HepG2 (cell line): ENCODE results near the gene SLC25A38. TPM values are rescaled to one million over a fixed set of nuclear protein-coding genes. Genes with fewer than 3 reads are reported as not detected.

ENCODE experiments used
- ATAC-seq: fragments of 200-7000 bp; cut with Tn5 transposase; 3 replicates; pipeline ENCODE4 v1.9.1; 2020; ENCODE audit warnings: mild to moderate bottlenecking, moderate library complexity
- BruUV-seq: library from RNA; stranded (reverse); fragments of 400-500 nt; replicated peaks from 2 replicates; lab custom pipeline; 2021; lab: Mats Ljungman, UMichigan
- CTCF ChIA-PET: fragments of 300-600 bp; formaldehyde crosslinking; extraction: SDS; loops from one replicate; lab custom pipeline; 2021; ENCODE audit warnings: low total read pairs, inconsistent platforms, low intra/inter-chr PET ratio; lab: Yijun Ruan, JAX
- POLR2A ChIA-PET: fragments of 350-600 bp; sonication (Branson Sonifier 250); formaldehyde crosslinking; loops from one replicate; lab custom pipeline; 2020; ENCODE audit warnings: antibody characterized with exemption, inconsistent platforms; lab: Yijun Ruan, JAX
- DNase-seq: peaks from one replicate; pipeline ENCODE4 v3.0.0-alpha.2; 2015; ENCODE audit warnings: low spot score
- FAIRE-seq: peaks from 3 replicates; lab custom pipeline; 2011; peaks lifted over from hg19 to GRCh38; lab: Jason Lieb, UNC
- H2AFZ ChIP-seq: one replicate; pipeline ENCODE4 v1.6.1; 2011; ENCODE audit warnings: low read length, inconsistent platforms
- H3K27ac ChIP-seq: fragments of 300-600 bp; 3 replicates; pipeline ENCODE4 v1.8.0; 2011; ENCODE audit warnings: mixed run types, mild to moderate bottlenecking, mixed read lengths, low read length, inconsistent platforms; ENCODE audit not compliant: insufficient read depth; ENCODE audit errors: extremely low read length
- H3K27me3 ChIP-seq, 2 experiments: fragments of 200-600 bp in 1 of 2; 2 replicates in 1 of 2; 3 replicates in 1 of 2; pipeline versions ENCODE4 v1.6.0 to v1.8.0; 2011; ENCODE audit warnings: low read length in 2 of 2, mild to moderate bottlenecking in 2 of 2, moderate library complexity in 2 of 2, inconsistent platforms in 1 of 2; ENCODE audit not compliant: insufficient read depth in 2 of 2, control insufficient read depth in 1 of 2
- H3K36me3 ChIP-seq, 2 experiments: fragments of 200-600 bp in 1 of 2; replicated peaks in 1 of 2; 2 replicates in 1 of 2; 3 replicates in 1 of 2; pipeline versions ENCODE4 v1.5.1 to v1.8.0; 2011; ENCODE audit warnings: low read length in 2 of 2, inconsistent platforms in 1 of 2; ENCODE audit not compliant: insufficient read depth in 2 of 2, control insufficient read depth in 1 of 2
- H3K4me1 ChIP-seq: 2 replicates; pipeline ENCODE4 v1.5.1; 2012; ENCODE audit warnings: low read length, inconsistent platforms; ENCODE audit not compliant: insufficient read depth
- H3K4me2 ChIP-seq: 2 replicates; pipeline ENCODE4 v1.6.0; 2011; ENCODE audit warnings: low read depth, low read length, inconsistent platforms
- H3K4me3 ChIP-seq, 3 experiments: fragments of 200-600 bp in 1 of 3; sonication (generic), shearing (Covaris generic) in 1 of 3; replicated peaks in 1 of 3; 2 replicates each; pipeline ENCODE4 v1.5.1; 2011 to 2016; ENCODE audit warnings: low read length in 3 of 3, inconsistent platforms in 2 of 3, low read depth in 2 of 3, mild to moderate bottlenecking in 2 of 3, control low read depth in 1 of 3, mixed read lengths in 1 of 3; ENCODE audit not compliant: insufficient read depth in 1 of 3
- H3K79me2 ChIP-seq: one replicate; pipeline ENCODE4 v1.6.1; 2011; ENCODE audit warnings: low read length, inconsistent platforms; ENCODE audit not compliant: insufficient read depth
- H3K9ac ChIP-seq: 2 replicates; pipeline ENCODE4 v1.6.0; 2011; ENCODE audit warnings: mild to moderate bottlenecking, low read depth, low read length, inconsistent platforms; ENCODE audit not compliant: insufficient read depth
- H3K9me3 ChIP-seq: 2 replicates; pipeline ENCODE4 v1.5.1; 2012; ENCODE audit warnings: mild to moderate bottlenecking, low read length
- H4K20me1 ChIP-seq: 2 replicates; pipeline ENCODE4 v1.6.0; 2011; ENCODE audit warnings: inconsistent platforms, mild to moderate bottlenecking, low read length, moderate library complexity; ENCODE audit not compliant: insufficient read depth
- EED ChIP-seq: sonication (generic); formaldehyde crosslinking; IDR thresholded peaks from 2 replicates; pipeline ENCODE4 v1.5.0; 2020; ENCODE audit warnings: mild to moderate bottlenecking, missing genetic modification reagents
- FOXA1 ChIP-seq, 2 experiments: fragments of 450-650 bp in 1 of 2; sonication (generic) in 1 of 2; formaldehyde crosslinking in 1 of 2; IDR thresholded peaks; 2 replicates each; pipeline versions ENCODE4 v1.4.0 to v1.6.1; 2016 to 2020; ENCODE audit warnings: missing genetic modification reagents in 1 of 2
- GABPA ChIP-seq, 2 experiments: IDR thresholded peaks; 2 replicates each; pipeline ENCODE4 v1.6.1; 2011 to 2016; ENCODE audit warnings: low read depth in 2 of 2, low read length in 1 of 2, missing biosample characterization in 1 of 2, missing genetic modification characterization in 1 of 2
- KLF13 ChIP-seq: sonication (generic); formaldehyde crosslinking; IDR thresholded peaks from 2 replicates; pipeline ENCODE4 v1.4.0; 2020; ENCODE audit warnings: mild to moderate bottlenecking, missing genetic modification reagents
- KLF16 ChIP-seq, 2 experiments: sonication (generic) in 1 of 2; formaldehyde crosslinking in 1 of 2; IDR thresholded peaks; 2 replicates each; pipeline versions ENCODE4 v1.6.1 to v1.8.0; 2016 to 2023; ENCODE audit warnings: missing genetic modification reagents in 2 of 2, missing compliant biosample characterization in 1 of 2
- NFYB ChIP-seq: sonication (generic); formaldehyde crosslinking; IDR thresholded peaks from 2 replicates; pipeline ENCODE4 v1.4.0; 2020; ENCODE audit warnings: missing genetic modification reagents
- NR2F2 ChIP-seq: IDR thresholded peaks from 2 replicates; pipeline ENCODE4 v1.6.1; 2012; ENCODE audit warnings: low read depth, inconsistent platforms, borderline replicate concordance
- POLR2A ChIP-seq, 2 experiments: IDR thresholded peaks; 2 replicates each; pipeline ENCODE4 v1.6.1; 2011; ENCODE audit warnings: low read depth in 2 of 2, low read length in 2 of 2, mild to moderate bottlenecking in 1 of 2, moderate library complexity in 1 of 2; ENCODE audit not compliant: insufficient read depth in 1 of 2
- RXRB ChIP-seq: IDR thresholded peaks from 2 replicates; pipeline ENCODE4 v1.6.1; 2016; ENCODE audit warnings: borderline replicate concordance, missing genetic modification reagents, missing compliant biosample characterization
- SETDB1 ChIP-seq: sonication (generic); formaldehyde crosslinking; IDR thresholded peaks from 2 replicates; pipeline ENCODE4 v1.5.1; 2020; ENCODE audit warnings: missing genetic modification reagents, mild to moderate bottlenecking, borderline replicate concordance
- TAF1 ChIP-seq: sonication (generic); formaldehyde crosslinking; IDR thresholded peaks from 2 replicates; pipeline ENCODE4 v1.4.0; 2020; ENCODE audit warnings: missing genetic modification reagents
- TARDBP ChIP-seq: sonication (generic); formaldehyde crosslinking; IDR thresholded peaks from 2 replicates; pipeline ENCODE4 v1.8.0; 2022; ENCODE audit warnings: mild to moderate bottlenecking, missing genetic modification reagents
- ZBTB8A ChIP-seq: sonication (generic); formaldehyde crosslinking; IDR thresholded peaks from 2 replicates; pipeline ENCODE4 v1.4.0; 2020; ENCODE audit warnings: mild to moderate bottlenecking, low read depth, missing genetic modification reagents, borderline replicate concordance
- ZFP41 ChIP-seq: sonication (generic); formaldehyde crosslinking; IDR thresholded peaks from 2 replicates; pipeline ENCODE4 v1.4.0; 2020; ENCODE audit warnings: mild to moderate bottlenecking, missing genetic modification reagents, borderline replicate concordance
- ZMYM3 ChIP-seq: sonication (generic); formaldehyde crosslinking; IDR thresholded peaks from 2 replicates; pipeline ENCODE4 v1.5.1; 2020; ENCODE audit warnings: mild to moderate bottlenecking, missing genetic modification reagents
- ZNF567 ChIP-seq: sonication (generic); formaldehyde crosslinking; IDR thresholded peaks from 2 replicates; pipeline ENCODE4 v1.8.1; 2023; ENCODE audit warnings: mild to moderate bottlenecking, missing genetic modification reagents, borderline replicate concordance
- ZNF577 ChIP-seq: sonication (generic); formaldehyde crosslinking; IDR thresholded peaks from 2 replicates; pipeline ENCODE4 v1.4.0; 2020; ENCODE audit warnings: mild to moderate bottlenecking, low read depth, missing genetic modification reagents, borderline replicate concordance
- WGBS: methylation state at CpG from one replicate; pipeline ENCODE4 v1.1.6; 2017; ENCODE audit warnings: low lambda C conversion rate; 5-methylcytosine and 5-hydroxymethylcytosine counted together
- in situ Hi-C: cut with HindIII; loops from 2 replicates; pipeline ENCODE4 v1.10.0; 2017; ENCODE audit warnings: low pct_unique_long_range_greater_than_20kb; ENCODE audit not compliant: extremely low pct_ligation_motif_present
- intact Hi-C: fragments of 100-400 bp; cut with micrococcal nuclease; formaldehyde crosslinking; loops from one replicate; pipeline ENCODE4 v1.10.0; 2022; ENCODE audit not compliant: unreplicated experiment
- polyA plus RNA-seq, 8 experiments: library from polyadenylated mRNA; depleted of rRNA in 3 of 8; stranded (reverse) in 7 of 8; unstranded in 1 of 8; fragments of >200 nt; fragmentation: Illumina TruSeq in 4 of 8; extraction: Trizol in 4 of 8; gene quantifications; 2 replicates each; pipeline versions ENCODE4 v1.2.1 to v1.2.3, GENCODE V29; 2011 to 2016; ENCODE audit warnings: low read depth in 4 of 8, missing spikeins in 1 of 8, mixed read lengths in 1 of 8; ENCODE audit not compliant: insufficient read depth in 1 of 8
- total RNA-seq, 5 experiments: library from RNA; depleted of rRNA; stranded (reverse); fragments of >200 nt; fragmentation: Illumina TruSeq; extraction: Trizol; gene quantifications; 2 replicates each; pipeline ENCODE4 v1.2.3, GENCODE V29; 2016; ENCODE audit warnings: low read depth in 1 of 5
- TF ChIP-seq, protein P1 (sequence below): sonication (generic); formaldehyde crosslinking; IDR thresholded peaks from 2 replicates; pipeline ENCODE4 v1.4.0; 2020; ENCODE audit warnings: mild to moderate bottlenecking, missing genetic modification reagents, borderline replicate concordance
- TF ChIP-seq, protein P2 (sequence below): IDR thresholded peaks from 2 replicates; pipeline ENCODE4 v1.6.1; 2016; ENCODE audit warnings: low read depth, missing genetic modification reagents, missing compliant biosample characterization

Gene SLC25A38
- total and polyA plus RNA-seq, 2 of the 13 experiments (the other 11 are each of a cell fraction or from before 2014, with no cell fraction given): 32.5 to 35.4 TPM

DNA sequence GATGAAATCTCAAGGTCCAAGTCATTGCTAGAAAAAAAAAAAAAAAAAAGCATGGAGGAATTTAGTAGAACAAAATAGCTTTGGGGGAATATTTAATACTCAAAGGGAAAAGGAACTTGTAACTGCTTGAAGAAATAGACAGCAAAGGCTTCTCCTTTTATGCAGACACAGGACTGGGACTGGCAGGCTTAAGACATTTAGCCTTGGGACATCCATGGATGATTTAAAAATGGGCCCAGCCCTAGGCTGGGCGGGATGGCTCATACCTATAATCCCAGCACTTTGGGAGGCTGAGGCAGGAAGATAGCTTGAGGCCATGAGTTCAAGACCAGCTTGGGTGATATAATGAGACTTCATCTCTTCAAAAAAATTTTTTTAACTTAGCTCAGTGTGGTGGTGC lies 43.1 kb downstream of the SLC25A38 start:
- Histone ChIP-seq H3K4me1 (no peaks in the 10 kb centered on the region), H3K27ac (no peak overlapping the region)

More for the DNA sequence above, 43.1 kb downstream of the SLC25A38 start:
- Histone ChIP-seq H3K9me3 (no peaks in the 10 kb centered on the region), H4K20me1 (no peaks in the 10 kb centered on the region), H3K4me3 (no peak overlapping the region), H3K36me3 (no peaks in the 10 kb centered on the region), H3K27me3 (peaks cover 0 to 6% of the 10 kb centered on the region in 2 experiments; a peak in 2 of 5 replicates), H3K4me2 (no peak overlapping the region), H2AFZ (no peak overlapping the region), H3K79me2 (no peaks in the 10 kb centered on the region), H3K9ac (no peak overlapping the region)
- BruUV-seq: no TSS peak
- ATAC-seq (no peak), DNase-seq (no peak), FAIRE-seq (no peak)
- ChIA-PET POLR2A (no interaction called here), CTCF (no interaction called here)
- in situ Hi-C loops (no loop called here), intact Hi-C loops (no loop called here)
- TF ChIP-seq, protein P1, sequence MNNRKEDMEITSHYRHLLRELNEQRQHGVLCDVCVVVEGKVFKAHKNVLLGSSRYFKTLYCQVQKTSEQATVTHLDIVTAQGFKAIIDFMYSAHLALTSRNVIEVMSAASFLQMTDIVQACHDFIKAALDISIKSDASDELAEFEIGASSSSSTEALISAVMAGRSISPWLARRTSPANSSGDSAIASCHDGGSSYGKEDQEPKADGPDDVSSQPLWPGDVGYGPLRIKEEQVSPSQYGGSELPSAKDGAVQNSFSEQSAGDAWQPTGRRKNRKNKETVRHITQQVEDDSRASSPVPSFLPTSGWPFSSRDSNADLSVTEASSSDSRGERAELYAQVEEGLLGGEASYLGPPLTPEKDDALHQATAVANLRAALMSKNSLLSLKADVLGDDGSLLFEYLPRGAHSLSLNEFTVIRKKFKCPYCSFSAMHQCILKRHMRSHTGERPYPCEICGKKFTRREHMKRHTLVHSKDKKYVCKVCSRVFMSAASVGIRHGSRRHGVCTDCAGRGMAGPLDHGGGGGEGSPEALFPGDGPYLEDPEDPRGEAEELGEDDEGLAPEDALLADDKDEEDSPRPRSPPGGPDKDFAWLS: no peak
- no peak for TF ChIP-seq NFYB
- TF ChIP-seq NR2F2: no peak
- no peak for TF ChIP-seq RXRB (CRISPR knock-in tag)
- TF ChIP-seq FOXA1 (IDR thresholded peaks at IDR 0.05): no peak
- no peak for TF ChIP-seq FOXA1 (CRISPR knock-in tag; IDR thresholded peaks at IDR 0.05)
- TF ChIP-seq ZMYM3: no peak
- TF ChIP-seq, protein P2, sequence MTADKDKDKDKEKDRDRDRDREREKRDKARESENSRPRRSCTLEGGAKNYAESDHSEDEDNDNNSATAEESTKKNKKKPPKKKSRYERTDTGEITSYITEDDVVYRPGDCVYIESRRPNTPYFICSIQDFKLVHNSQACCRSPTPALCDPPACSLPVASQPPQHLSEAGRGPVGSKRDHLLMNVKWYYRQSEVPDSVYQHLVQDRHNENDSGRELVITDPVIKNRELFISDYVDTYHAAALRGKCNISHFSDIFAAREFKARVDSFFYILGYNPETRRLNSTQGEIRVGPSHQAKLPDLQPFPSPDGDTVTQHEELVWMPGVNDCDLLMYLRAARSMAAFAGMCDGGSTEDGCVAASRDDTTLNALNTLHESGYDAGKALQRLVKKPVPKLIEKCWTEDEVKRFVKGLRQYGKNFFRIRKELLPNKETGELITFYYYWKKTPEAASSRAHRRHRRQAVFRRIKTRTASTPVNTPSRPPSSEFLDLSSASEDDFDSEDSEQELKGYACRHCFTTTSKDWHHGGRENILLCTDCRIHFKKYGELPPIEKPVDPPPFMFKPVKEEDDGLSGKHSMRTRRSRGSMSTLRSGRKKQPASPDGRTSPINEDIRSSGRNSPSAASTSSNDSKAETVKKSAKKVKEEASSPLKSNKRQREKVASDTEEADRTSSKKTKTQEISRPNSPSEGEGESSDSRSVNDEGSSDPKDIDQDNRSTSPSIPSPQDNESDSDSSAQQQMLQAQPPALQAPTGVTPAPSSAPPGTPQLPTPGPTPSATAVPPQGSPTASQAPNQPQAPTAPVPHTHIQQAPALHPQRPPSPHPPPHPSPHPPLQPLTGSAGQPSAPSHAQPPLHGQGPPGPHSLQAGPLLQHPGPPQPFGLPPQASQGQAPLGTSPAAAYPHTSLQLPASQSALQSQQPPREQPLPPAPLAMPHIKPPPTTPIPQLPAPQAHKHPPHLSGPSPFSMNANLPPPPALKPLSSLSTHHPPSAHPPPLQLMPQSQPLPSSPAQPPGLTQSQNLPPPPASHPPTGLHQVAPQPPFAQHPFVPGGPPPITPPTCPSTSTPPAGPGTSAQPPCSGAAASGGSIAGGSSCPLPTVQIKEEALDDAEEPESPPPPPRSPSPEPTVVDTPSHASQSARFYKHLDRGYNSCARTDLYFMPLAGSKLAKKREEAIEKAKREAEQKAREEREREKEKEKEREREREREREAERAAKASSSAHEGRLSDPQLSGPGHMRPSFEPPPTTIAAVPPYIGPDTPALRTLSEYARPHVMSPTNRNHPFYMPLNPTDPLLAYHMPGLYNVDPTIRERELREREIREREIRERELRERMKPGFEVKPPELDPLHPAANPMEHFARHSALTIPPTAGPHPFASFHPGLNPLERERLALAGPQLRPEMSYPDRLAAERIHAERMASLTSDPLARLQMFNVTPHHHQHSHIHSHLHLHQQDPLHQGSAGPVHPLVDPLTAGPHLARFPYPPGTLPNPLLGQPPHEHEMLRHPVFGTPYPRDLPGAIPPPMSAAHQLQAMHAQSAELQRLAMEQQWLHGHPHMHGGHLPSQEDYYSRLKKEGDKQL (CRISPR knock-in tag): no peak
- no peak for TF ChIP-seq GABPA (IDR thresholded peaks at IDR 0.05; ENCODE audit: low read depth, low read length)
- no peak for TF ChIP-seq GABPA (CRISPR knock-in tag; IDR thresholded peaks at IDR 0.05; ENCODE audit: low read depth)
- TF ChIP-seq ZNF567 (CRISPR knock-in tag): no peak
- no peak for TF ChIP-seq ZNF577
- TF ChIP-seq ZBTB8A (CRISPR knock-in tag): no peak
- no peak for TF ChIP-seq TAF1 (CRISPR knock-in tag)
- no peak for TF ChIP-seq KLF16 (CRISPR knock-in tag; IDR thresholded peaks at IDR 0.05)
- no peak for TF ChIP-seq TARDBP (CRISPR knock-in tag)
- no peak for TF ChIP-seq ZFP41 (CRISPR knock-in tag)
- TF ChIP-seq EED (CRISPR knock-in tag): no peak
- TF ChIP-seq POLR2A (IDR thresholded peaks at IDR 0.05; ENCODE audit: insufficient read depth in 1 of 2, low read depth in 2 of 2, low read length in 2 of 2): no peak
- TF ChIP-seq KLF13 (CRISPR knock-in tag): no peak
- TF ChIP-seq SETDB1: no peak
- 0% methylated on average over 1 of the region's 1 CpG for WGBS
